Measurements from ENCODE around the gene GPN2. TPM values are rescaled to one million over a fixed set of nuclear protein-coding genes. Genes with fewer than 3 reads are reported as not detected.

The GPN2 gene
- total and polyA plus RNA-seq, 9 of the 15 experiments (the other 6 are each of a cell fraction or from before 2014, with no cell fraction given), result 9.9 to 58.8 (median 20.4) TPM

DNA sequence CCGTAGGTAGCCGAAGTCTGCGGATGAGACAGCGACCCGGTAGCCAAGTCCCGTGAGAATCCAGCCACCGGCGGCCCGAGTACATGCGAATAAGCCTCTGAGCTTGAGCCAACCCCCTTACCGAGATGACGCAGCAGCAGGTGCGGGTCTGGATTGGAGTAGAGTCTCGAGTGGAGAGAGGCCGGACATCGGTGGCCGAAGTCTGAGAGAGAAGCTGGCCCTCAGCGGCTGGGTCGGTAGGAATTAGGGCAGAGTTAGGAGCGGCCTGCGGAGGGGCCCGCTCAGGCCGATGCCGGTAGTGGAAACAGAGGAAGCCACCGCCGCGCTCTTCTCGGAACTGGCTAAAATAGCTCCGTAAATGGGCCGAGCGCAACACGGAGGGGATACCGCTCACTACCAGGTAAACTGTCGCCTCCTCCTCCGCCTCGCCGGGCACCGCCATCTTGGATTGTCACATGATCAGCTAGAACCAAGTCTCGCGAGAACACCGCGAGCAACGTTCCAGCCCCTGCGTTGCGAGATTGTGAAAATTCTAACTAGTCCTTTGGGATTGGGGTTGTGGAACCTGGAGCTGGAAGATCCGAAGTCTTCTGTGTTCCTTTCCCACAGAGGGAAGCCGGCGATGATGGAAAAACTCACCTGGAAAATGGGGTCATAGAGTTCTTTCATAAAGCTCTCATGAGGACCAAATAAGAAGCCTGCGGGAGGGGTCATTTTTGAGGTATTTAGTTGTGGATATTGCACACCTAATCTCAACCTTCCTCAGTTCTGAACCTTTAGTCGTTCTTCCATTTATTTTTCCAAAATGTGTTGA, 10.1 kb upstream of the GPN2 start, which contains the start of gene GPATCH3 (continued):
- TF ChIP-seq, protein P1, sequence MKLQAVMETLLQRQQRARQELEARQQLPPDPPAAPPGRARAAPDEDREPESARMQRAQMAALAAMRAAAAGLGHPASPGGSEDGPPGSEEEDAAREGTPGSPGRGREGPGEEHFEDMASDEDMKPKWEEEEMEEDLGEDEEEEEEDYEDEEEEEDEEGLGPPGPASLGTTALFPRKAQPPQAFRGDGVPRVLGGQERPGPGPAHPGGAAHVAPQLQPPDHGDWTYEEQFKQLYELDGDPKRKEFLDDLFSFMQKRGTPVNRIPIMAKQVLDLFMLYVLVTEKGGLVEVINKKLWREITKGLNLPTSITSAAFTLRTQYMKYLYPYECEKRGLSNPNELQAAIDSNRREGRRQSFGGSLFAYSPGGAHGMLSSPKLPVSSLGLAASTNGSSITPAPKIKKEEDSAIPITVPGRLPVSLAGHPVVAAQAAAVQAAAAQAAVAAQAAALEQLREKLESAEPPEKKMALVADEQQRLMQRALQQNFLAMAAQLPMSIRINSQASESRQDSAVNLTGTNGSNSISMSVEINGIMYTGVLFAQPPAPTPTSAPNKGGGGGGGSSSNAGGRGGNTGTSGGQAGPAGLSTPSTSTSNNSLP (IDR thresholded peaks at IDR 0.05; ENCODE audit: borderline replicate concordance, low read depth, low read length), result no peak
- TF ChIP-seq, protein P2, sequence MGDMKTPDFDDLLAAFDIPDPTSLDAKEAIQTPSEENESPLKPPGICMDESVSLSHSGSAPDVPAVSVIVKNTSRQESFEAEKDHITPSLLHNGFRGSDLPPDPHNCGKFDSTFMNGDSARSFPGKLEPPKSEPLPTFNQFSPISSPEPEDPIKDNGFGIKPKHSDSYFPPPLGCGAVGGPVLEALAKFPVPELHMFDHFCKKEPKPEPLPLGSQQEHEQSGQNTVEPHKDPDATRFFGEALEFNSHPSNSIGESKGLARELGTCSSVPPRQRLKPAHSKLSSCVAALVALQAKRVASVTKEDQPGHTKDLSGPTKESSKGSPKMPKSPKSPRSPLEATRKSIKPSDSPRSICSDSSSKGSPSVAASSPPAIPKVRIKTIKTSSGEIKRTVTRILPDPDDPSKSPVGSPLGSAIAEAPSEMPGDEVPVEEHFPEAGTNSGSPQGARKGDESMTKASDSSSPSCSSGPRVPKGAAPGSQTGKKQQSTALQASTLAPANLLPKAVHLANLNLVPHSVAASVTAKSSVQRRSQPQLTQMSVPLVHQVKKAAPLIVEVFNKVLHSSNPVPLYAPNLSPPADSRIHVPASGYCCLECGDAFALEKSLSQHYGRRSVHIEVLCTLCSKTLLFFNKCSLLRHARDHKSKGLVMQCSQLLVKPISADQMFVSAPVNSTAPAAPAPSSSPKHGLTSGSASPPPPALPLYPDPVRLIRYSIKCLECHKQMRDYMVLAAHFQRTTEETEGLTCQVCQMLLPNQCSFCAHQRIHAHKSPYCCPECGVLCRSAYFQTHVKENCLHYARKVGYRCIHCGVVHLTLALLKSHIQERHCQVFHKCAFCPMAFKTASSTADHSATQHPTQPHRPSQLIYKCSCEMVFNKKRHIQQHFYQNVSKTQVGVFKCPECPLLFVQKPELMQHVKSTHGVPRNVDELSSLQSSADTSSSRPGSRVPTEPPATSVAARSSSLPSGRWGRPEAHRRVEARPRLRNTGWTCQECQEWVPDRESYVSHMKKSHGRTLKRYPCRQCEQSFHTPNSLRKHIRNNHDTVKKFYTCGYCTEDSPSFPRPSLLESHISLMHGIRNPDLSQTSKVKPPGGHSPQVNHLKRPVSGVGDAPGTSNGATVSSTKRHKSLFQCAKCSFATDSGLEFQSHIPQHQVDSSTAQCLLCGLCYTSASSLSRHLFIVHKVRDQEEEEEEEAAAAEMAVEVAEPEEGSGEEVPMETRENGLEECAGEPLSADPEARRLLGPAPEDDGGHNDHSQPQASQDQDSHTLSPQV (IDR thresholded peaks at IDR 0.05), result no peak; the same call in 1 of the 2 replicates
- TF ChIP-seq POLR2AphosphoS5 (IDR thresholded peaks at IDR 0.05; ENCODE audit: control insufficient read depth, insufficient read depth, low read depth, low read length) (peak; percentile 87; the same call in 1 of the 2 replicates), NR2C1 (IDR thresholded peaks at IDR 0.05) (peak; percentile 43; the same call in 1 of the 2 replicates), NR2C1 (tag; IDR thresholded peaks at IDR 0.05) (peak; percentile 13; the same call in 1 of the 2 replicates), HDAC6 (IDR thresholded peaks at IDR 0.05; ENCODE audit: low read depth, low read length) (no peak), MAFF (IDR thresholded peaks at IDR 0.05; ENCODE audit: low read length) (peak; percentile 76; the same call in 1 of the 2 replicates), PHB (CRISPR knock-in tag; IDR thresholded peaks at IDR 0.05) (no peak), BHLHE40 (IDR thresholded peaks at IDR 0.05; ENCODE audit: low read length) (peak; percentile 29; the same call in 1 of the 2 replicates), CBX3 (IDR thresholded peaks at IDR 0.05; ENCODE audit: borderline replicate concordance in 1 of 2, low read length in 2 of 2) (no peak), ZNF124 (CRISPR knock-in tag; IDR thresholded peaks at IDR 0.05) (no peak), PYGO2 (tag; IDR thresholded peaks at IDR 0.05) (no peak), KDM5B (IDR thresholded peaks at IDR 0.05; ENCODE audit: insufficient replicate concordance, low read depth, low read length) (peak; percentile 89)
- TF ChIP-seq, protein P3, sequence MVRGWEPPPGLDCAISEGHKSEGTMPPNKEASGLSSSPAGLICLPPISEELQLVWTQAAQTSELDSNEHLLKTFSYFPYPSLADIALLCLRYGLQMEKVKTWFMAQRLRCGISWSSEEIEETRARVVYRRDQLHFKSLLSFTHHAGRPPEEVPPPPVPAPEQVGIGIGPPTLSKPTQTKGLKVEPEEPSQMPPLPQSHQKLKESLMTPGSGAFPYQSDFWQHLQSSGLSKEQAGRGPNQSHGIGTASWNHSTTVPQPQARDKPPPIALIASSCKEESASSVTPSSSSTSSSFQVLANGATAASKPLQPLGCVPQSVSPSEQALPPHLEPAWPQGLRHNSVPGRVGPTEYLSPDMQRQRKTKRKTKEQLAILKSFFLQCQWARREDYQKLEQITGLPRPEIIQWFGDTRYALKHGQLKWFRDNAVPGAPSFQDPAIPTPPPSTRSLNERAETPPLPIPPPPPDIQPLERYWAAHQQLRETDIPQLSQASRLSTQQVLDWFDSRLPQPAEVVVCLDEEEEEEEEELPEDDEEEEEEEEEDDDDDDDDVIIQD (CRISPR knock-in tag; IDR thresholded peaks at IDR 0.05), result no peak
- TF ChIP-seq, protein P4, sequence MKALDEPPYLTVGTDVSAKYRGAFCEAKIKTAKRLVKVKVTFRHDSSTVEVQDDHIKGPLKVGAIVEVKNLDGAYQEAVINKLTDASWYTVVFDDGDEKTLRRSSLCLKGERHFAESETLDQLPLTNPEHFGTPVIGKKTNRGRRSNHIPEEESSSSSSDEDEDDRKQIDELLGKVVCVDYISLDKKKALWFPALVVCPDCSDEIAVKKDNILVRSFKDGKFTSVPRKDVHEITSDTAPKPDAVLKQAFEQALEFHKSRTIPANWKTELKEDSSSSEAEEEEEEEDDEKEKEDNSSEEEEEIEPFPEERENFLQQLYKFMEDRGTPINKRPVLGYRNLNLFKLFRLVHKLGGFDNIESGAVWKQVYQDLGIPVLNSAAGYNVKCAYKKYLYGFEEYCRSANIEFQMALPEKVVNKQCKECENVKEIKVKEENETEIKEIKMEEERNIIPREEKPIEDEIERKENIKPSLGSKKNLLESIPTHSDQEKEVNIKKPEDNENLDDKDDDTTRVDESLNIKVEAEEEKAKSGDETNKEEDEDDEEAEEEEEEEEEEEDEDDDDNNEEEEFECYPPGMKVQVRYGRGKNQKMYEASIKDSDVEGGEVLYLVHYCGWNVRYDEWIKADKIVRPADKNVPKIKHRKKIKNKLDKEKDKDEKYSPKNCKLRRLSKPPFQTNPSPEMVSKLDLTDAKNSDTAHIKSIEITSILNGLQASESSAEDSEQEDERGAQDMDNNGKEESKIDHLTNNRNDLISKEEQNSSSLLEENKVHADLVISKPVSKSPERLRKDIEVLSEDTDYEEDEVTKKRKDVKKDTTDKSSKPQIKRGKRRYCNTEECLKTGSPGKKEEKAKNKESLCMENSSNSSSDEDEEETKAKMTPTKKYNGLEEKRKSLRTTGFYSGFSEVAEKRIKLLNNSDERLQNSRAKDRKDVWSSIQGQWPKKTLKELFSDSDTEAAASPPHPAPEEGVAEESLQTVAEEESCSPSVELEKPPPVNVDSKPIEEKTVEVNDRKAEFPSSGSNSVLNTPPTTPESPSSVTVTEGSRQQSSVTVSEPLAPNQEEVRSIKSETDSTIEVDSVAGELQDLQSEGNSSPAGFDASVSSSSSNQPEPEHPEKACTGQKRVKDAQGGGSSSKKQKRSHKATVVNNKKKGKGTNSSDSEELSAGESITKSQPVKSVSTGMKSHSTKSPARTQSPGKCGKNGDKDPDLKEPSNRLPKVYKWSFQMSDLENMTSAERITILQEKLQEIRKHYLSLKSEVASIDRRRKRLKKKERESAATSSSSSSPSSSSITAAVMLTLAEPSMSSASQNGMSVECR (CRISPR knock-in tag; IDR thresholded peaks at IDR 0.05), result peak; percentile 96

Measured in K562 (cell line).